HEK293 (cell line): ENCODE data around the gene SELENOM.

ENCODE experiments used
- CTCF ChIA-PET: fragments of 350-600 bp; formaldehyde crosslinking; extraction: SDS; loops from one replicate; lab custom pipeline; 2021; ENCODE audit warnings: antibody characterized with exemption; lab: Yijun Ruan, JAX
- POLR2A ChIA-PET: fragments of 300-600 bp; formaldehyde crosslinking; extraction: SDS; loops from one replicate; lab custom pipeline; 2020; ENCODE audit warnings: antibody characterized with exemption, inconsistent platforms; lab: Yijun Ruan, JAX
- H3K27ac ChIP-seq: fragments of 200-500 bp; sonication (Bioruptor generic); 2 replicates; pipeline ENCODE4 v1.5.1; 2014; ENCODE audit warnings: low read depth, low read length, control low read depth, inconsistent platforms; ENCODE audit errors: extremely low read depth
- H3K36me3 ChIP-seq, 2 experiments: fragments of 200-500 bp in 1 of 2; sonication (Bioruptor generic) in 1 of 2; 1 replicate in 1 of 2; 2 replicates in 1 of 2; pipeline ENCODE4 v1.5.1; 2014 to 2017; ENCODE audit warnings: inconsistent platforms in 2 of 2, low read length in 2 of 2; ENCODE audit not compliant: control insufficient read depth in 2 of 2, insufficient read depth in 1 of 2
- H3K4me1 ChIP-seq: fragments of 200-500 bp; sonication (Bioruptor generic); 2 replicates; pipeline ENCODE4 v1.5.1; 2014; ENCODE audit warnings: mild to moderate bottlenecking, low read length, inconsistent platforms; ENCODE audit not compliant: control insufficient read depth, insufficient read depth
- H3K4me3 ChIP-seq: 2 replicates; pipeline ENCODE4 v1.5.1; 2011; ENCODE audit warnings: low read depth, mild to moderate bottlenecking, control low read depth, low read length, moderate library complexity
- H3K9me3 ChIP-seq: fragments of 200-500 bp; sonication (Bioruptor generic); 2 replicates; pipeline ENCODE4 v1.5.1; 2014; ENCODE audit warnings: low read depth, low read length, inconsistent platforms; ENCODE audit not compliant: control insufficient read depth, insufficient read depth
- EGR2 ChIP-seq: fragments of 450-650 bp; formaldehyde crosslinking; IDR thresholded peaks from 2 replicates; pipeline ENCODE4 v1.5.1; 2016; ENCODE audit warnings: low read depth, missing biosample characterization, missing genetic modification characterization
- GLIS1 ChIP-seq: fragments of 450-650 bp; formaldehyde crosslinking; IDR thresholded peaks from 2 replicates; pipeline ENCODE4 v1.5.1; 2016; ENCODE audit warnings: missing biosample characterization, missing genetic modification characterization
- OVOL3 ChIP-seq: fragments of 450-650 bp; formaldehyde crosslinking; IDR thresholded peaks from 2 replicates; pipeline ENCODE4 v1.5.1; 2016; ENCODE audit warnings: missing biosample characterization, missing genetic modification characterization
- SP2 ChIP-seq: fragments of 450-650 bp; formaldehyde crosslinking; IDR thresholded peaks from 2 replicates; pipeline ENCODE4 v1.5.1; 2016; ENCODE audit warnings: missing biosample characterization, missing genetic modification characterization
- TCF7L2 ChIP-seq: IDR thresholded peaks from 2 replicates; pipeline ENCODE4 v1.6.1; 2011; ENCODE audit warnings: low read depth, mild to moderate bottlenecking, inconsistent platforms, low read length, moderate library complexity, borderline replicate concordance
- WT1 ChIP-seq: fragments of 450-650 bp; formaldehyde crosslinking; IDR thresholded peaks from 2 replicates; pipeline ENCODE4 v1.5.1; 2016; ENCODE audit warnings: missing biosample characterization, missing genetic modification characterization
- YY1 ChIP-seq: fragments of 450-650 bp; formaldehyde crosslinking; IDR thresholded peaks from 2 replicates; pipeline ENCODE4 v1.5.1; 2018; ENCODE audit warnings: missing biosample characterization, missing genetic modification characterization
- ZFHX2 ChIP-seq: fragments of 450-650 bp; formaldehyde crosslinking; conservative IDR thresholded peaks from 2 replicates; pipeline ENCODE4 v1.5.1; 2016; ENCODE audit warnings: missing biosample characterization, missing genetic modification characterization
- ZNF114 ChIP-seq: fragments of 450-650 bp; formaldehyde crosslinking; IDR thresholded peaks from 2 replicates; pipeline ENCODE4 v1.5.0; 2017; ENCODE audit warnings: missing biosample characterization, missing genetic modification characterization
- ZNF132 ChIP-seq: fragments of 450-650 bp; formaldehyde crosslinking; IDR thresholded peaks from 2 replicates; pipeline ENCODE4 v1.5.1; 2017; ENCODE audit warnings: missing biosample characterization, missing genetic modification characterization, borderline replicate concordance
- ZNF157 ChIP-seq: fragments of 450-650 bp; formaldehyde crosslinking; IDR thresholded peaks from 2 replicates; pipeline ENCODE4 v1.5.1; 2016; ENCODE audit warnings: missing biosample characterization, missing genetic modification characterization
- ZNF169 ChIP-seq: fragments of 450-650 bp; formaldehyde crosslinking; IDR thresholded peaks from 2 replicates; pipeline ENCODE4 v1.5.1; 2016; ENCODE audit warnings: missing biosample characterization, missing genetic modification characterization
- ZNF404 ChIP-seq: fragments of 450-650 bp; formaldehyde crosslinking; IDR thresholded peaks from 2 replicates; pipeline ENCODE4 v1.5.1; 2017; ENCODE audit warnings: missing biosample characterization, missing genetic modification characterization
- ZNF585B ChIP-seq: fragments of 450-650 bp; formaldehyde crosslinking; IDR thresholded peaks from 2 replicates; pipeline ENCODE4 v1.5.1; 2016; ENCODE audit warnings: missing biosample characterization, missing genetic modification characterization
- ZNF626 ChIP-seq: fragments of 450-650 bp; sonication (Bioruptor Pico); formaldehyde crosslinking; IDR thresholded peaks from 2 replicates; pipeline ENCODE4 v1.5.1; 2018; ENCODE audit warnings: missing biosample characterization, missing genetic modification characterization, inconsistent platforms
- TF ChIP-seq, protein P1 (sequence below): fragments of 450-650 bp; formaldehyde crosslinking; IDR thresholded peaks from 2 replicates; pipeline ENCODE4 v1.5.1; 2017; ENCODE audit warnings: missing biosample characterization, missing genetic modification characterization
- TF ChIP-seq, protein P2 (sequence below): fragments of 450-650 bp; formaldehyde crosslinking; IDR thresholded peaks from 2 replicates; pipeline ENCODE4 v1.5.1; 2016; ENCODE audit warnings: missing biosample characterization, missing genetic modification characterization

SELENOM gene

DNA sequence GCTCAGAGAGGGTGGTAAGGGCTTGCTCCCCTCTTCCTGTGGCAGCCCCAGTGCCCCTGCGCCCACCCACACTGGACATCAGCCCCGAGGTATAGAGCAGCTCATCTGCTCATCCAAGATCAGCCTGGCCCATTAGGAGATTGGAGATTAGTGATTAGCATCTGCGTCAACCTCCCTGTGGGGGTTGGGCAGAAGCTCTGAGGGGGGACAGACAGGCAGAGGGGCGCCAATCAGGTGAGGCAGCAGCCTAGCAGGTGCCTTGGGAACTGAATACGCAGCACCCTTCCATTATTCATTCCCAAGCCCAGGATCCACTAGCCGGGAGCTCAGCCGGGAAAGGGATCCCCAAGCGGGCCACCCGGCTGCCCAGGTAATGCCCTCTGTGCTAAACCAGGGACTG lies 15.2 kb downstream of the SELENOM start (continued):
- TF ChIP-seq OVOL3 (tag by site-specific recombination): no peak
- no peak for TF ChIP-seq ZNF157 (tag by site-specific recombination)
- TF ChIP-seq, protein P1, sequence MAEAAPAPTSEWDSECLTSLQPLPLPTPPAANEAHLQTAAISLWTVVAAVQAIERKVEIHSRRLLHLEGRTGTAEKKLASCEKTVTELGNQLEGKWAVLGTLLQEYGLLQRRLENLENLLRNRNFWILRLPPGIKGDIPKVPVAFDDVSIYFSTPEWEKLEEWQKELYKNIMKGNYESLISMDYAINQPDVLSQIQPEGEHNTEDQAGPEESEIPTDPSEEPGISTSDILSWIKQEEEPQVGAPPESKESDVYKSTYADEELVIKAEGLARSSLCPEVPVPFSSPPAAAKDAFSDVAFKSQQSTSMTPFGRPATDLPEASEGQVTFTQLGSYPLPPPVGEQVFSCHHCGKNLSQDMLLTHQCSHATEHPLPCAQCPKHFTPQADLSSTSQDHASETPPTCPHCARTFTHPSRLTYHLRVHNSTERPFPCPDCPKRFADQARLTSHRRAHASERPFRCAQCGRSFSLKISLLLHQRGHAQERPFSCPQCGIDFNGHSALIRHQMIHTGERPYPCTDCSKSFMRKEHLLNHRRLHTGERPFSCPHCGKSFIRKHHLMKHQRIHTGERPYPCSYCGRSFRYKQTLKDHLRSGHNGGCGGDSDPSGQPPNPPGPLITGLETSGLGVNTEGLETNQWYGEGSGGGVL (tag by site-specific recombination): no peak

DNA sequence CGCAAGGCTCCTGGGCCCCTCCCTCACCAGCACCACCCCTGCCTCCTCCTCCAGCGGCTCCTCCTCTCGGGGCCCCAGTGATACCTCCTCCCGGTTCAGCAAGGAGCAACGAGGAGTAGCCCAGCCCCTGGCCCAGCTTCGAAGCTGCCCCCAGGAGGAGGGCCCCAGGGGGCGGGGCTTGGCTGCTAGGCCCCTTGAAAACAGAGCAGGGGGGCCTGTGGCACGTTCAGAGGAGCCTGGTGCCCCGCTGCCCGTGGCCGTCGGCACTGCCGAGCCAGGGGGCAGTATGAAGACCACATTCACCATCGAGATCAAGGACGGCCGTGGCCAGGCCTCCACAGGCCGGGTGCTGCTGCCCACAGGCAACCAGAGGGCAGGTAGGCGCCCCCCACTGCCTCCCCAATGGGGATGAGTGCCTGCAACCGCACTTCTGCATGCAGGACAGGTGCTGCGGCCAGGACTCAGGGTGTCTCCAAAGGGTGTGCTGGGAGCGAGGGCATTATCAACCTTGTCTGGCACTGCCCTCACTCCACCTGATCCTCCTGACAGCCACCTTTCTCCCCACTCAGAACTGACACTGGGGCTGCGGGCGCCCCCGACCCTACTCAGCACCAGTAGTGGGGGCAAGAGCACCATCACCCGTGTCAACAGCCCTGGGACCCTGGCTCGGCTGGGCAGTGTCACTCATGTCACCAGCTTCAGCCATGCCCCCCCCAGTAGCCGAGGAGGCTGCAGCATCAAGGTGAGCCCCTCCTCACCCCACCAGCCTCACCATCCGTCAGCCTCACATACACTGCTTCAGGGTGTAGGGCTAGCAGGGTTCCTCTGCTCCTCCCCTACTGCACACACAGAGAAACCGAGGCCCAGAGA lies 16.0 kb downstream of the SELENOM start:
- no peaks in the 10 kb centered on the region for H3K9me3 ChIP-seq
- no peak overlapping the region for H3K27ac ChIP-seq
- H3K36me3 ChIP-seq: peaks cover 0 to 72% of the 10 kb centered on the region in 2 experiments; a peak in 1 of 3 replicates
- CTCF ChIA-PET: interaction anchor here (0.6 to 1.7 kb wide), 7 partner anchors 17 to 255 kb away, joined by 3 to 6 read pairs (median 4); partner anchors contain the start of gene PATZ1
- POLR2A ChIA-PET: interaction anchor here (1.4 to 2.0 kb wide), 2 partner anchors 9 to 10 kb away, joined by 4 to 5 read pairs; partner anchors contain the start of gene SMTN
- no peaks in the 10 kb centered on the region for H3K4me1 ChIP-seq
- H3K4me3 ChIP-seq: no peak overlapping the region
- TF ChIP-seq SP2 (tag by site-specific recombination) (peak; percentile 35; the same call in 1 of the 2 replicates), TCF7L2 (no peak)
- TF ChIP-seq, all 188 proteins: peak for 1

DNA sequence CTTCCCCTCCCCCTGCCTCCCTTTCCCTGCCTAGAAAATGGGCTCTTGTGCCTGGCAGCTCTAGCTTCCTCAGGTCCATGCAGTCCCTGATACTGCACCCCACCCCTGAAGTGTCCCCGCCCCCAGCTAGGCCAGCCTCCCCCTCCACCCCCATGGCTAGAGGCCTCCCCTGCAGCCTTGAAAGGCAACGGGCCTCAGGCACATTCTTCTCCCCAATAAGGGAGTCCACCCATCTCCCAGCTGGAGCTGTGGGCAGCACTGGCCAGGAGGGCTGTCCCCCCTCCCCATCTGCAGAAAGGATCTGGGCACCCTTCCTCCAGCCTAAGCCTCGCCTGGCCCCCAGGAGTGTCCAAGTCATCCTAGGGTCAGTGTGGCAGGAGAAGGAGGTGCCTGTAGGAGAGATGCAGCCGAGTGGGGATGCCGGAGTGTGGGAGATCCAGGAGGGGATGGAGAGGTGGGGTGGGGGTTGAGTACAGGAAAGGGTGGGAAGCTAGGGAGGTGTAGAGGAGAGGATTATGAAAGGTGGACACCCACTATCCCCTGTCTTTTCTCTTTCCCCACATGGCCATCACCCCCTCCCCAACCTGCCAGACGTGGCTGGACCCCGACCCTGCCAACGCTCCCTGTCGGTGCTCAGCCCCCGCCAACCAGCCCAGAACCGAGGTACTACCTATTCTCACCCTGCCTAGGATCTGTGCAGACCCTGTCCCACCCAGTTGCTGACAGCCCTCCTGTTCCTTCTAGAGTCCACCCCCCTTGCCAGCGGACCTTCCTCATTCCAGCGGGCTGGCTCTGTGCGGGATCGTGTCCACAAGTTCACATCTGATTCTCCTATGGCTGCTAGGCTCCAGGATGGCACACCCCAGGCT lies 16.9 kb downstream of the SELENOM start:
- H3K4me3 ChIP-seq: no peak overlapping the region
- POLR2A ChIA-PET: no interaction called here
- H3K36me3 ChIP-seq: peaks cover 0 to 63% of the 10 kb centered on the region in 2 experiments; a peak in 1 of 3 replicates
- H3K4me1 ChIP-seq: no peaks in the 10 kb centered on the region
- H3K27ac ChIP-seq: no peak overlapping the region
- CTCF ChIA-PET: interaction anchor here (0.6 to 1.7 kb wide), 8 partner anchors 9 to 223 kb away, joined by 3 to 5 read pairs (median 3); partner anchors contain the start of gene SMTN
- TF ChIP-seq ZFHX2 (tag by site-specific recombination) (peak; percentile 38), ZNF585B (no peak), GLIS1 (tag by site-specific recombination) (0 out of 2 replicates have a peak, but pooled peaks have one; percentile 24), WT1 (tag by site-specific recombination) (no peak), EGR2 (tag by site-specific recombination) (peak; percentile 26; the same call in 1 of the 2 replicates)
- no peaks in the 10 kb centered on the region for H3K9me3 ChIP-seq

DNA sequence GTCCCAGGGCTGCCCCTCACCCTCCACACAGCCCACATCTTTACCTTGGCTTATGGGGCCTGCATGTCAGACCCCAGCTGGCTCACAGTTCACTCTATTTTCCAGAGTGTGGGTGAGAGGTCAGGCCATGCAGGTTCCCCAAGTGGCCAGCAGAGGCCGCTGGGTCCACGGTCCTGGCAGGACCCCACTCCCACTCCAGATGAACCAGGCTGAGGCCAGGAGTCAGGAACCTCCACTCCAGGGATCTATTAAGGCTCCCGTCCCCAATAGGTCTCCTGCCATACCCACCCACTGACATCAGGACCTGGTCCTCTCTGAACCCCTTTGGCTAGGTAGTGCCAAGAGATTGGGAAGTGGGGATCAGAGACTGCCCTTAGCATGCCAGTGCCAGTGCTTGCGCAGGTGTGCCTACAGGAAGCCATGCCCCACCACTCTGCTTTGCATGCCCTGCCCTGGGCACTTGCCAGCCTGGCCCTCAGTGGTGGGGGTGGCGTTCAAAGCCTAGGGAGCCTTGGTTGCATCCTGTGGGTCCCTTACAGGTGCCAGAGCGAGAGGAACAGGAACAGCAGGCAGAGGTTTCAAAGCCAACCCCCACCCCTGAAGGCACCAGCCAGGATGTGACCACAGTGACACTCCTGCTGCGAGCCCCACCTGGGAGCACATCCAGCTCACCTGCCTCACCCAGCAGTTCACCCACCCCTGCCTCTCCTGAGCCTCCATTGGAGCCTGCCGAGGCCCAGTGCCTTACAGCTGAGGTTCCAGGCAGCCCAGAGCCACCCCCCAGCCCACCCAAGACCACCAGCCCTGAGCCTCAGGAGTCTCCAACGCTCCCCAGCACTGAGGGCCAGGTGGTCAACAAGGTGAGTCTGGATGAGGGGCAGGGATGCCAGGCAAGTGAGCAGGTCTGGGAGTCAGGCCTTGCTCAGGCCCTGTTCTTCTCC lies 17.9 kb downstream of the SELENOM start:
- ChIA-PET POLR2A (interaction anchor here (1.0 kb wide), 1 partner anchor 9 kb away, joined by 3 read pairs; no protein-coding TSS in a partner anchor), CTCF (interaction anchor here (0.6 to 2.3 kb wide), 17 partner anchors 8 to 326 kb away, joined by 3 to 13 read pairs (median 3); partner anchors contain the start of genes SELENOM and SMTN)
- peaks cover 0 to 55% of the 10 kb centered on the region in 2 experiments; a peak in 1 of 3 replicates for H3K36me3 ChIP-seq
- no peak for TF ChIP-seq ZNF114
- no peak for TF ChIP-seq YY1 (tag by site-specific recombination)
- TF ChIP-seq ZFHX2 (tag by site-specific recombination): 0 out of 2 replicates have a peak, but pooled peaks have one; percentile 24
- TF ChIP-seq, protein P2, sequence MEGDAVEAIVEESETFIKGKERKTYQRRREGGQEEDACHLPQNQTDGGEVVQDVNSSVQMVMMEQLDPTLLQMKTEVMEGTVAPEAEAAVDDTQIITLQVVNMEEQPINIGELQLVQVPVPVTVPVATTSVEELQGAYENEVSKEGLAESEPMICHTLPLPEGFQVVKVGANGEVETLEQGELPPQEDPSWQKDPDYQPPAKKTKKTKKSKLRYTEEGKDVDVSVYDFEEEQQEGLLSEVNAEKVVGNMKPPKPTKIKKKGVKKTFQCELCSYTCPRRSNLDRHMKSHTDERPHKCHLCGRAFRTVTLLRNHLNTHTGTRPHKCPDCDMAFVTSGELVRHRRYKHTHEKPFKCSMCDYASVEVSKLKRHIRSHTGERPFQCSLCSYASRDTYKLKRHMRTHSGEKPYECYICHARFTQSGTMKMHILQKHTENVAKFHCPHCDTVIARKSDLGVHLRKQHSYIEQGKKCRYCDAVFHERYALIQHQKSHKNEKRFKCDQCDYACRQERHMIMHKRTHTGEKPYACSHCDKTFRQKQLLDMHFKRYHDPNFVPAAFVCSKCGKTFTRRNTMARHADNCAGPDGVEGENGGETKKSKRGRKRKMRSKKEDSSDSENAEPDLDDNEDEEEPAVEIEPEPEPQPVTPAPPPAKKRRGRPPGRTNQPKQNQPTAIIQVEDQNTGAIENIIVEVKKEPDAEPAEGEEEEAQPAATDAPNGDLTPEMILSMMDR (tag by site-specific recombination): peak; percentile 81
- no peak for TF ChIP-seq ZNF626 (tag by site-specific recombination)
- no peak for TF ChIP-seq ZNF404 (tag by site-specific recombination)
- TF ChIP-seq ZNF132 (tag by site-specific recombination): no peak
- TF ChIP-seq ZNF169 (tag by site-specific recombination): no peak

More for the DNA sequence above, 17.9 kb downstream of the SELENOM start:
- Histone ChIP-seq H3K4me3 (no peak overlapping the region), H3K27ac (no peak overlapping the region), H3K4me1 (no peaks in the 10 kb centered on the region), H3K9me3 (no peaks in the 10 kb centered on the region)
